Measurements from ENCODE around the gene ROR2.

DNA sequence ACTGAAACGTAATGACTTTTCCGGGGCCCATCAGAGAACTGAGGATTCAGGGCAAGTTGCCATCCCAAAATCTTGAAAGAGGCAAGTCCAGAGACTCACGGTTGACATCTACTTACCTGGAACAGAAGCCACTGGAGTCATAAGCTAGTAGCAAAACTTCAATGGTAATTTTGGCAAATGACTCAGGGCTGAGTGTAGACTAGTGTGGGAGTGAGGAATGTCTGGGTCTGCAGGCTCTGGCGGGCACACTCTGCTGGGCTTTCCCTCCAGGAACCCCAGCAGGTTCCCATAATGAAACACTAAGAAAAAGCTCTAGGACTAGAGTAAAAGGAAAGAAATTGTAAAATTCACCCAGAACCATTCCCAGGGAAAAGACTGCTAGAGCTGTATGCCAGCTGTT is 403.5 kb downstream of the ROR2 start:
- TF ChIP-seq, protein P1, sequence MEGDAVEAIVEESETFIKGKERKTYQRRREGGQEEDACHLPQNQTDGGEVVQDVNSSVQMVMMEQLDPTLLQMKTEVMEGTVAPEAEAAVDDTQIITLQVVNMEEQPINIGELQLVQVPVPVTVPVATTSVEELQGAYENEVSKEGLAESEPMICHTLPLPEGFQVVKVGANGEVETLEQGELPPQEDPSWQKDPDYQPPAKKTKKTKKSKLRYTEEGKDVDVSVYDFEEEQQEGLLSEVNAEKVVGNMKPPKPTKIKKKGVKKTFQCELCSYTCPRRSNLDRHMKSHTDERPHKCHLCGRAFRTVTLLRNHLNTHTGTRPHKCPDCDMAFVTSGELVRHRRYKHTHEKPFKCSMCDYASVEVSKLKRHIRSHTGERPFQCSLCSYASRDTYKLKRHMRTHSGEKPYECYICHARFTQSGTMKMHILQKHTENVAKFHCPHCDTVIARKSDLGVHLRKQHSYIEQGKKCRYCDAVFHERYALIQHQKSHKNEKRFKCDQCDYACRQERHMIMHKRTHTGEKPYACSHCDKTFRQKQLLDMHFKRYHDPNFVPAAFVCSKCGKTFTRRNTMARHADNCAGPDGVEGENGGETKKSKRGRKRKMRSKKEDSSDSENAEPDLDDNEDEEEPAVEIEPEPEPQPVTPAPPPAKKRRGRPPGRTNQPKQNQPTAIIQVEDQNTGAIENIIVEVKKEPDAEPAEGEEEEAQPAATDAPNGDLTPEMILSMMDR (IDR thresholded peaks at IDR 0.05; ENCODE audit: extremely low read depth in 1 of 2, insufficient read depth in 1 of 2, low read depth in 1 of 2, low read length in 2 of 2) = no peak
- TF ChIP-seq GATA2 (IDR thresholded peaks at IDR 0.05; ENCODE audit: insufficient read depth, insufficient read length, low read depth, low read length) (no peak), POLR2A (IDR thresholded peaks at IDR 0.05; ENCODE audit: low read depth, low read length) (no peak), EZH2 (IDR thresholded peaks at IDR 0.05; ENCODE audit: borderline replicate concordance, low read depth, low read length, severe bottlenecking) (no peak), POLR2AphosphoS5 (IDR thresholded peaks at IDR 0.05; ENCODE audit: insufficient read depth, low read depth, low read length) (no peak), MYC (IDR thresholded peaks at IDR 0.05; ENCODE audit: low read depth, low read length) (no peak)
- TF ChIP-seq, protein P2, sequence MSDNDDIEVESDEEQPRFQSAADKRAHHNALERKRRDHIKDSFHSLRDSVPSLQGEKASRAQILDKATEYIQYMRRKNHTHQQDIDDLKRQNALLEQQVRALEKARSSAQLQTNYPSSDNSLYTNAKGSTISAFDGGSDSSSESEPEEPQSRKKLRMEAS (IDR thresholded peaks at IDR 0.05; ENCODE audit: insufficient read depth, insufficient read length) = no peak

Measured in endothelial cell of umbilical vein (primary cell).